Panc1 (cell line): ENCODE measurements around the gene DPEP3. TPM values are rescaled to one million over a fixed set of nuclear protein-coding genes. Genes with fewer than 3 reads are reported as not detected.

Source experiments
- ATAC-seq: fragments of 200-7000 bp; cut with Tn5 transposase; 2 replicates; pipeline ENCODE4 v1.9.1; 2020; ENCODE audit warnings: mild to moderate bottlenecking, moderate library complexity
- BruUV-seq: library from RNA; stranded (reverse); fragments of 400-500 nt; replicated peaks from 2 replicates; lab custom pipeline; 2021; lab: Mats Ljungman, UMichigan
- CTCF ChIA-PET: fragments of 300-600 bp; sonication (Branson Sonifier 250); formaldehyde crosslinking; loops from one replicate; lab custom pipeline; 2022; ENCODE audit warnings: antibody characterized with exemption; lab: Charles Lee
- POLR2A ChIA-PET: fragments of 300-600 bp; sonication (Branson Sonifier 250); formaldehyde crosslinking; loops from one replicate; lab custom pipeline; 2022; ENCODE audit warnings: antibody characterized with exemption; lab: Charles Lee
- DNase-seq: peaks from one replicate; pipeline ENCODE4 v3.0.0-alpha.2; 2010; ENCODE audit warnings: low read depth, low spot score
- H3K27ac ChIP-seq: 2 replicates; pipeline ENCODE4 v1.5.1; 2011; ENCODE audit warnings: mild to moderate bottlenecking, low read length, inconsistent platforms
- H3K27me3 ChIP-seq: fragments of 200-500 bp; sonication (Bioruptor generic); 2 replicates; pipeline ENCODE4 v1.6.0; 2014; ENCODE audit warnings: low read length, inconsistent platforms; ENCODE audit not compliant: control insufficient read depth, insufficient read depth
- H3K36me3 ChIP-seq: fragments of 200-500 bp; sonication (Bioruptor generic); 2 replicates; pipeline ENCODE4 v1.5.1; 2014; ENCODE audit warnings: inconsistent platforms, mild to moderate bottlenecking, low read length, moderate library complexity; ENCODE audit not compliant: control insufficient read depth, insufficient read depth
- H3K4me1 ChIP-seq: 2 replicates; pipeline ENCODE4 v1.5.1; 2011; ENCODE audit warnings: inconsistent platforms, mild to moderate bottlenecking, low read length, moderate library complexity; ENCODE audit not compliant: control insufficient read depth, insufficient read depth
- H3K4me3 ChIP-seq, 2 experiments: 2 replicates each; pipeline ENCODE4 v1.5.1; 2011 to 2012; ENCODE audit warnings: low read depth in 2 of 2, low read length in 2 of 2, mild to moderate bottlenecking in 2 of 2, inconsistent platforms in 1 of 2, moderate library complexity in 1 of 2
- H3K9me3 ChIP-seq: fragments of 200-500 bp; sonication (Bioruptor generic); 2 replicates; pipeline ENCODE4 v1.5.1; 2014; ENCODE audit warnings: low read depth, mild to moderate bottlenecking, inconsistent platforms, low read length, moderate library complexity; ENCODE audit not compliant: control insufficient read depth, insufficient read depth
- CTCF ChIP-seq: fragments of 450-650 bp; IDR thresholded peaks from 2 replicates; pipeline ENCODE4 v1.5.1; 2017; ENCODE audit warnings: mild to moderate bottlenecking
- POLR2AphosphoS5 ChIP-seq: IDR thresholded peaks from 2 replicates; pipeline ENCODE4 v1.6.1; 2012; ENCODE audit warnings: mild to moderate bottlenecking, low read depth, low read length, moderate library complexity
- REST ChIP-seq, 2 experiments: IDR thresholded peaks; 2 replicates each; pipeline ENCODE4 v1.6.1; 2011 to 2012; ENCODE audit warnings: low read depth in 2 of 2, control low read depth in 1 of 2, low read length in 1 of 2, mild to moderate bottlenecking in 1 of 2, moderate library complexity in 1 of 2; ENCODE audit not compliant: insufficient read depth in 1 of 2
- TCF7L2 ChIP-seq: IDR thresholded peaks from 2 replicates; pipeline ENCODE4 v1.6.1; 2011; ENCODE audit warnings: mild to moderate bottlenecking, low read depth, low read length, inconsistent platforms
- in situ Hi-C: cut with HindIII; loops from 2 replicates; pipeline ENCODE4 v1.10.0; 2016; ENCODE audit warnings: low sequenced_read_pairs, low pct_unique_long_range_greater_than_20kb
- intact Hi-C: fragments of 100-400 bp; cut with micrococcal nuclease; formaldehyde crosslinking; loops from one replicate; pipeline ENCODE4 v1.10.0; 2022; ENCODE audit not compliant: unreplicated experiment
- total RNA-seq: library from RNA; stranded (reverse); gene quantifications from one replicate; pipeline ENCODE4 v1.2.1, GENCODE V29; 2021; ENCODE audit not compliant: unreplicated experiment

Gene DPEP3
- total RNA-seq, 1 experiment from 2014 or later, result not detected

- BruUV-seq, result no TSS peak
These were observed 43.3 kb downstream of the DPEP3 start for GRCh38 chr16:67936880-67937605.

More at GRCh38 chr16:67936880-67937605, 43.3 kb downstream of the DPEP3 start:
- H3K36me3 ChIP-seq, result peaks cover 2% of the 10 kb centered on the region; the same call in 1 of the 2 replicates
- CTCF ChIA-PET, result no interaction called here
- no peak for DNase-seq
- TF ChIP-seq CTCF, result no peak
- no peak for TF ChIP-seq REST (IDR thresholded peaks at IDR 0.05; ENCODE audit: insufficient read depth in 1 of 2, low read depth in 2 of 2, low read length in 1 of 2)
- no peak for TF ChIP-seq TCF7L2
- TF ChIP-seq POLR2AphosphoS5, result no peak
- no peaks in the 10 kb centered on the region for H3K9me3 ChIP-seq
- peak overlapping the region; percentile 88 for H3K27ac ChIP-seq
- H3K4me1 ChIP-seq, result 0 out of 2 replicates have a peak, but pooled peaks cover 4% of the 10 kb centered on the region
- H3K27me3 ChIP-seq, result no peaks in the 10 kb centered on the region
- intact Hi-C loops, result no loop called here
- peak overlapping the region; percentile 80 to 92 for H3K4me3 ChIP-seq
- in situ Hi-C loops, result no loop called here
- ATAC-seq, result no peak
- POLR2A ChIA-PET, result interaction anchor here (0.7 kb wide), 1 partner anchor 274 kb away, joined by 3 read pairs; no protein-coding TSS in a partner anchor
